ENCODE data around the gene SPP1. TPM values are rescaled to one million over a fixed set of nuclear protein-coding genes. Genes with fewer than 3 reads are reported as not detected.
"Not testable (repeated sequence)": the region's sequence is repeated elsewhere in the genome, so short reads cannot be mapped to it uniquely, and the experiment has no call there.

SPP1 gene
- total RNA-seq, 1 donor from 2014 or later = 156 TPM

DNA sequence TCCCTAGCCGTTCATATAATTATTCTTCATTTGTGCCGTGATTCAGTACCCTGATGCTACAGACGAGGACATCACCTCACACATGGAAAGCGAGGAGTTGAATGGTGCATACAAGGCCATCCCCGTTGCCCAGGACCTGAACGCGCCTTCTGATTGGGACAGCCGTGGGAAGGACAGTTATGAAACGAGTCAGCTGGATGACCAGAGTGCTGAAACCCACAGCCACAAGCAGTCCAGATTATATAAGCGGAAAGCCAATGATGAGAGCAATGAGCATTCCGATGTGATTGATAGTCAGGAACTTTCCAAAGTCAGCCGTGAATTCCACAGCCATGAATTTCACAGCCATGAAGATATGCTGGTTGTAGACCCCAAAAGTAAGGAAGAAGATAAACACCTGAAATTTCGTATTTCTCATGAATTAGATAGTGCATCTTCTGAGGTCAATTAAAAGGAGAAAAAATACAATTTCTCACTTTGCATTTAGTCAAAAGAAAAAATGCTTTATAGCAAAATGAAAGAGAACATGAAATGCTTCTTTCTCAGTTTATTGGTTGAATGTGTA is 7.0 kb downstream of the SPP1 start:
- Histone ChIP-seq H3K4me3 (ENCODE audit: low read length in 3 of 3) (no peak overlapping the region), H3K27ac (ENCODE audit: low read depth, low read length) (no peak overlapping the region), H3K4me1 (ENCODE audit: control insufficient read depth in 3 of 3, insufficient read depth in 3 of 3, low read length in 3 of 3) (no peaks in the 10 kb centered on the region), H3K9me3 (ENCODE audit: control insufficient read depth in 3 of 3, low read length in 3 of 3) (no peaks in the 10 kb centered on the region), H3K36me3 (ENCODE audit: control insufficient read depth in 3 of 3, insufficient read depth in 3 of 3, low read length in 3 of 3) (no peaks in the 10 kb centered on the region), H3K27me3 (ENCODE audit: control insufficient read depth in 3 of 3, insufficient read depth in 3 of 3, low read length in 3 of 3) (no peaks in the 10 kb centered on the region), H3K9ac (ENCODE audit: low read depth in 1 of 3, low read length in 3 of 3) (no peak overlapping the region)

DNA sequence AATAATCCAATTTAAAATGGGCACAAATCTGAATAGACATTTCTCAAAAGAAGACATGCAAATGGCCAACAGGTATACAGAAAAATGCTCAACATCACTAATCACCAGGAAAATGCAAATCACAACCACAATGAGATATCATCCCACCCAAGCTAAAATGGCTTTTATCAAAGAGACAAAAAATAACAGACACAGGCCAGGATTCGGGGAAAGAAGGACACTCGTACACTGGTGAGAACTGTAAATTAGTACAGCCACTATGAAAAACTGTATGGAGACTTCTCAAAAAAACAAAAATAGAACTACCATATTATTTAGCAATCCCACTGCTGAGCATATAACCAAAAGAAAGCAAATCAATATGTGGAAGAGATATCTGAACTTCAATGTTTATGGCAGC is 8.5 kb downstream of the SPP1 start:
- H3K27ac ChIP-seq (ENCODE audit: low read depth, low read length) = no peak overlapping the region
- H3K36me3 ChIP-seq (ENCODE audit: control insufficient read depth in 3 of 3, insufficient read depth in 3 of 3, low read length in 3 of 3) = no peaks in the 10 kb centered on the region
- H3K9me3 ChIP-seq (ENCODE audit: control insufficient read depth in 3 of 3, low read length in 3 of 3) = no peaks in the 10 kb centered on the region
- H3K4me1 ChIP-seq (ENCODE audit: control insufficient read depth in 3 of 3, insufficient read depth in 3 of 3, low read length in 3 of 3) = no peaks in the 10 kb centered on the region
- no peak overlapping the region for H3K9ac ChIP-seq (ENCODE audit: low read depth in 1 of 3, low read length in 3 of 3)
- H3K4me3 ChIP-seq (ENCODE audit: low read length in 3 of 3) = no peak overlapping the region
- no peaks in the 10 kb centered on the region for H3K27me3 ChIP-seq (ENCODE audit: control insufficient read depth in 3 of 3, insufficient read depth in 3 of 3, low read length in 3 of 3)

DNA sequence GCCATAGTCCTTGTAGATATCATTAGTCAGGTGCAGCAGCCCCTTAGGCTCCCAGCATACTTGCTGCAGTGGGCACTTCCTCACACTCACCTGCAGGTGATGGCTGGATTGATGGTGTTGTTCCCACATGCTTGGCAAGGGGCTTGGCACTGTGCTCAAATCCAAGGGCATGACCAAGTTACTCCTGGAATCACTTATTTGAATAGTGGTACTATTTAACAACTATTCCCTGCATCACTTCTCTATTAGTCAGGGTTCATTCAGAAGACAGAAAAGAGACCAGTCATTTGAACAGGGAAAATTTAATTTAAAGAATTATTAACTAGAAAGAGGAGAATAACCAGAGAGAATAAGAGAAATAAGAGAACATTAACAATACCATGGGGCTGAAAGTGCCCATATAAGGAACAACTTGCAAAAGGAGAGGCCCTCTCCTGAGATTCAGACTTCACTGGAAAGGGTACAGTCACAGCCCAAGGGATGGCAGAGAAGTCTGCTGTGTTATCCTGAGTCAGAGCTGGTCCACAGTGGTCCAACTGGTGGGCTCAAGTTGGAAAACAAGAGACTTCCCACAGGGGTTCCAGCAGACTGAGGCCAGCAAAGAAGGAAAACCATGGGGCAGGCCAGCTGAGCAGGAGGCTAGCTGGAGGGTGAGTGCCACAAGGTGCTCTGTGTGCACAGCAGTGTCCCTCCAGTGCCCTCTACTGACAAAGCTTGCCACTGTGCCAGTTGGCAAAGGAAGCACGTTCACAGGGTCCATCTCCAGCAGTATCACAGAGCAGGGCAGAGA is 9.8 kb downstream of the SPP1 start:
- Histone ChIP-seq H3K9ac (ENCODE audit: low read depth in 1 of 3, low read length in 3 of 3) (no peak overlapping the region), H3K27ac (ENCODE audit: low read depth, low read length) (no peak overlapping the region), H3K9me3 (ENCODE audit: control insufficient read depth in 3 of 3, low read length in 3 of 3) (no peaks in the 10 kb centered on the region), H3K36me3 (ENCODE audit: control insufficient read depth in 3 of 3, insufficient read depth in 3 of 3, low read length in 3 of 3) (no peaks in the 10 kb centered on the region), H3K4me1 (ENCODE audit: control insufficient read depth in 3 of 3, insufficient read depth in 3 of 3, low read length in 3 of 3) (no peaks in the 10 kb centered on the region), H3K27me3 (ENCODE audit: control insufficient read depth in 3 of 3, insufficient read depth in 3 of 3, low read length in 3 of 3) (no peaks in the 10 kb centered on the region), H3K4me3 (ENCODE audit: low read length in 3 of 3) (no peak overlapping the region)

DNA sequence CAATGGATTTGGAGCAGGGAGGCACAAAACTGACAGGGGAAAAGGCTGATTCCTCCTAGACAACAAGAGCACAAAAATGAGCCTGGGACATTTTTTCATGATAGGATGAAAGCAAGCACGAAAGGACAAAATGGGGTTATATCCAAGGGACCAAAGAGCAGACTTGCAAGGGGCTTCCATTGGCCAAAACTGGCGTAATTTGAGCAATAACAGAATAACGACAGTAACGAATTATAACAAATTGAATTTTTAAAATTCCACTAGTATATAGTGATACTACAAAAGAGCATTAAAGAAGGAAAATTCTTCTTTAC is 10.3 kb downstream of the SPP1 start:
- Histone ChIP-seq H3K27me3 (ENCODE audit: control insufficient read depth in 3 of 3, insufficient read depth in 3 of 3, low read length in 3 of 3) (no peaks in the 10 kb centered on the region), H3K9ac (ENCODE audit: low read depth in 1 of 3, low read length in 3 of 3) (no peak overlapping the region), H3K27ac (ENCODE audit: low read depth, low read length) (no peak overlapping the region), H3K9me3 (ENCODE audit: control insufficient read depth in 3 of 3, low read length in 3 of 3) (no peaks in the 10 kb centered on the region), H3K4me1 (ENCODE audit: control insufficient read depth in 3 of 3, insufficient read depth in 3 of 3, low read length in 3 of 3) (no peaks in the 10 kb centered on the region), H3K4me3 (ENCODE audit: low read length in 3 of 3) (no peak overlapping the region), H3K36me3 (ENCODE audit: control insufficient read depth in 3 of 3, insufficient read depth in 3 of 3, low read length in 3 of 3) (no peaks in the 10 kb centered on the region)

DNA sequence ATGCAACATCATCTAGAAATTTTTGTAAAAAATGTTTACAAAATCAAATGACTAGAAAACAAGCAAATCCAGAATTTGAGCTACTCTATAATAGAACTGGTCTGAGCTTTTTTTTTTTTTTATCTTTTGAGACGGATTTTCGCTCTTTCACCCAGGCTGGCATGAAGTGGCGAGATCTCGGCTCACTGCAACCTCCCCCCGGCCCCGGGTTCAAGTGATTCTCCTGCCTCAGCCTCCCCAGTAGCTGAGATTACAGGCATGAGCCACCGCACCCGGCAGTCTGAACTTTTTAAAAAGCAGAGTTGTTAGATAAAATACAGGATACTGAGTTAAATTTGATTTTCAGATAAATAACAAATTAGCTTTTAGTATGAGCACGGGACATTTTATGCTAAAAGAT is 11.0 kb downstream of the SPP1 start:
- no peaks in the 10 kb centered on the region for H3K9me3 ChIP-seq (ENCODE audit: control insufficient read depth in 3 of 3, low read length in 3 of 3)
- H3K4me1 ChIP-seq (ENCODE audit: control insufficient read depth in 3 of 3, insufficient read depth in 3 of 3, low read length in 3 of 3) = no peaks in the 10 kb centered on the region
- no peak overlapping the region for H3K9ac ChIP-seq (ENCODE audit: low read depth in 1 of 3, low read length in 3 of 3)
- H3K36me3 ChIP-seq (ENCODE audit: control insufficient read depth in 3 of 3, insufficient read depth in 3 of 3, low read length in 3 of 3) = no peaks in the 10 kb centered on the region
- no peak overlapping the region for H3K4me3 ChIP-seq (ENCODE audit: low read length in 3 of 3)
- H3K27me3 ChIP-seq (ENCODE audit: control insufficient read depth in 3 of 3, insufficient read depth in 3 of 3, low read length in 3 of 3) = no peaks in the 10 kb centered on the region
- H3K27ac ChIP-seq (ENCODE audit: low read depth, low read length) = no peak overlapping the region

DNA sequence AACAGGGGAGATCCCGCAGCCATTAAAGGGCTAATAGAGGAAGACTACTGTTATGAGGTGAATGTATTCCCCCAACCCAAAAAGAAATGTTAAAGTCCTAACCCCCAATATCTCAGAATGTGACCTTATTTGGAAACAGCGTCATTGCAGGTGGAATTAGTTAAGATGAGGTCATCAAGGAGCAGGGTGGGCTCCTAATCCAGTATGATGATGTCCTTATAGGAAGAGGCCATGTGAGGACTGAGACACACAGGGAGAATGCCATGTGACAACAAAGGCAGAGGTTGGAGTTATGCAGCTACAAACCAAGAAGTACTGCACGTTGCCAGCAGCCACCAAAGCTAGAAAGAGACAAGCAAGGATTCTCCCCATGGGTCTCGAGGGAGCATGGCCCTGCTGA is 14.3 kb downstream of the SPP1 start:
- no peaks in the 10 kb centered on the region for H3K9me3 ChIP-seq (ENCODE audit: control insufficient read depth in 3 of 3, low read length in 3 of 3)
- H3K36me3 ChIP-seq (ENCODE audit: control insufficient read depth in 3 of 3, insufficient read depth in 3 of 3, low read length in 3 of 3) = no peaks in the 10 kb centered on the region
- no peak overlapping the region for H3K9ac ChIP-seq (ENCODE audit: low read depth in 1 of 3, low read length in 3 of 3)
- H3K27me3 ChIP-seq (ENCODE audit: control insufficient read depth in 3 of 3, insufficient read depth in 3 of 3, low read length in 3 of 3) = no peaks in the 10 kb centered on the region
- no peak overlapping the region for H3K4me3 ChIP-seq (ENCODE audit: low read length in 3 of 3)
- no peak overlapping the region for H3K27ac ChIP-seq (ENCODE audit: low read depth, low read length)
- H3K4me1 ChIP-seq (ENCODE audit: control insufficient read depth in 3 of 3, insufficient read depth in 3 of 3, low read length in 3 of 3) = no peaks in the 10 kb centered on the region

DNA sequence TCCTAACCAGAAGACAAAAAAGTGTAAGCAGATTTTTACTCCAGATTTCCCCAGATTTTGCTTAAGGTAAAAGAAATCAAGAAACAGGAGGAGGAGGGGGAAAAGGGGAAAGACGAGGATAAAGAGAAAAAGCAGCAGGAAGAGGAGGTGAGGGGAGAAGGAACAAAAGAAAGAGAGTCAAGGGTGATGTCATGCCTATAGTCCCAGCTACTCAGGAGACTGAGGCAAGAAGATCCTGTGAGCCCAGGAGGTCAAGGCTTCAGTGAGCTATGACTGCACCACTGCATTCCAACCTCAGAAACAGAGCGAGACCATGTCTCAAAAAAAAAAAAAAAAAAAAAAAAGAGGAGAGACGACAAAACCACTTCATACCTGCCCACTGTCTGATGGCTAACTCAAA is 19.9 kb downstream of the SPP1 start:
- H3K4me1 ChIP-seq (ENCODE audit: control insufficient read depth in 3 of 3, insufficient read depth in 3 of 3, low read length in 3 of 3) = no peaks in the 10 kb centered on the region
- no peaks in the 10 kb centered on the region for H3K9me3 ChIP-seq (ENCODE audit: control insufficient read depth in 3 of 3, low read length in 3 of 3)
- H3K36me3 ChIP-seq (ENCODE audit: control insufficient read depth in 3 of 3, insufficient read depth in 3 of 3, low read length in 3 of 3) = no peaks in the 10 kb centered on the region
- no peak overlapping the region for H3K27ac ChIP-seq (ENCODE audit: low read depth, low read length)
- no peak overlapping the region for H3K4me3 ChIP-seq (ENCODE audit: low read length in 3 of 3)
- H3K27me3 ChIP-seq (ENCODE audit: control insufficient read depth in 3 of 3, insufficient read depth in 3 of 3, low read length in 3 of 3) = no peaks in the 10 kb centered on the region
- no peak overlapping the region for H3K9ac ChIP-seq (ENCODE audit: low read depth in 1 of 3, low read length in 3 of 3)

DNA sequence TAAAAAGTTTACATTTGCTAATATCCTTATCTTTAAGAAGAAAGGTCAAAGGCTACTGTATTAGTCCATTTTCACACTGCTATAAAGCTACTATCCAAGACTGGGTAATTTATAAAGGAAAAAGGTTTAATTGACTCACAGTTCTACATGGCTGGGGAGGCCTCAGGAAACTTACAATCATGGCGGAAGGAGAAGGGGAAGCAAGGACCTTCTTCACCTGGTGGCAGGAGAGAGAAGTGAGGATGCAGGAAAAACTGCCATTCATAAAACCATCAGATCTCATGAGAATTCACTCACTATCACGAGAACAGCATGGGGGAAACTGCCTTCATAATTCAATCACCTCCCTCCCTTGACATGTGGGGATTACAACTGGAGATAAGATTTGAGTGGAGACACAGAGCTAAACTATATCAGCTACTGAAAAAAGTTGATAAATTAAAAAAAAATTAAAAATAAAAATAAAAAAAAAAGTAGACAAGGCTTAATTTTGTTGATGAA is 23.7 kb downstream of the SPP1 start:
- H3K9ac ChIP-seq (ENCODE audit: low read depth in 1 of 3, low read length in 3 of 3); H3K27ac ChIP-seq (ENCODE audit: low read depth, low read length); H3K36me3 ChIP-seq (ENCODE audit: control insufficient read depth in 3 of 3, insufficient read depth in 3 of 3, low read length in 3 of 3); H3K27me3 ChIP-seq (ENCODE audit: control insufficient read depth in 3 of 3, insufficient read depth in 3 of 3, low read length in 3 of 3); H3K4me3 ChIP-seq (ENCODE audit: low read length in 3 of 3); H3K4me1 ChIP-seq (ENCODE audit: control insufficient read depth in 3 of 3, insufficient read depth in 3 of 3, low read length in 3 of 3); H3K9me3 ChIP-seq (ENCODE audit: control insufficient read depth in 3 of 3, low read length in 3 of 3): not testable (repeated sequence)

DNA sequence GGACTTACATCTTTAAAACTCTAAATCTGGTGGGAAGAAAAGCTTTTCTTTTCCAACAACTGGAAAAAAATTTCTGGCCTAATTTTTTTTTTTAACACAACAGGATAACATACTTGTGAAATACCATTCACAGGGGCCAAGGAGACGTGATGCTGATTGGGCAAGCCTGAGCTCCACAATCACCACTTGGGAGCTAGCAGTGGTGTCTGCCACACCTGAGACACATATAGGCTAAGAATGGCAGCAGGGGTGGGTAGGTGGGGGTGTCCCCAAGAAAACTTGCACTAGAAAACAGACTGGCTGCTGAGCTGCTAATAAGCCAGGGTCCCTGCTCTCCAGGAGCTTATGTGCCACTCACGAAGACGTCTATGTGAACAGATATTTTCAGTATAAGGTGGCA is 26.4 kb downstream of the SPP1 start:
- no peaks in the 10 kb centered on the region for H3K9me3 ChIP-seq (ENCODE audit: control insufficient read depth in 3 of 3, low read length in 3 of 3)
- peak overlapping the region; percentile 15 for H3K27ac ChIP-seq (ENCODE audit: low read depth, low read length)
- no peak overlapping the region for H3K4me3 ChIP-seq (ENCODE audit: low read length in 3 of 3)
- peaks cover under 1 to 3% (median 2%) of the 10 kb centered on the region in 3 donors for H3K4me1 ChIP-seq (ENCODE audit: control insufficient read depth in 3 of 3, insufficient read depth in 3 of 3, low read length in 3 of 3)
- no peaks in the 10 kb centered on the region for H3K36me3 ChIP-seq (ENCODE audit: control insufficient read depth in 3 of 3, insufficient read depth in 3 of 3, low read length in 3 of 3)
- no peaks in the 10 kb centered on the region for H3K27me3 ChIP-seq (ENCODE audit: control insufficient read depth in 3 of 3, insufficient read depth in 3 of 3, low read length in 3 of 3)
- no peak overlapping the region for H3K9ac ChIP-seq (ENCODE audit: low read depth in 1 of 3, low read length in 3 of 3)

DNA sequence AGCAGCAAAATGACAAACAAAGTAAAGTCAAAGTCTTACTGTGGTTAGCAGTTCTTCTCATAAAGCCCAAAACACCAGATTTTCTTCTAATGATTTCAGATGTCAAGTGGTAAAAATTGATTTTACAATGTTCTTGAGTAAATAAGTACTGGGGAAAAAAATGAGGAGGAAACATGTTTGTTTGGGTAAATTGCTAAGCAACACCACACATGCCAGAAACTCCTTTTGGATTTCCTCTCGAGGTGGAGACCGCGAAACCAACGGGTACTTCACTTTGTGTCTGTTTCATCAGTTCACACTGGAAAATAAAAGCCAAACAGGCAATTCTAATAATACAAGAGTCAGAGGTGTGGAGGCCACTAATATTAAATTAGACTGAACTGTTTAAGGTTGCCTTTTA is 27.3 kb downstream of the SPP1 start:
- H3K9me3 ChIP-seq (ENCODE audit: control insufficient read depth in 3 of 3, low read length in 3 of 3) = no peaks in the 10 kb centered on the region
- peaks cover 4 to 7% (median 5%) of the 10 kb centered on the region in 3 donors for H3K4me1 ChIP-seq (ENCODE audit: control insufficient read depth in 3 of 3, insufficient read depth in 3 of 3, low read length in 3 of 3)
- no peak overlapping the region for H3K9ac ChIP-seq (ENCODE audit: low read depth in 1 of 3, low read length in 3 of 3)
- H3K27me3 ChIP-seq (ENCODE audit: control insufficient read depth in 3 of 3, insufficient read depth in 3 of 3, low read length in 3 of 3) = no peaks in the 10 kb centered on the region
- H3K27ac ChIP-seq (ENCODE audit: low read depth, low read length) = peak overlapping the region; percentile 15
- no peak overlapping the region for H3K4me3 ChIP-seq (ENCODE audit: low read length in 3 of 3)
- H3K36me3 ChIP-seq (ENCODE audit: control insufficient read depth in 3 of 3, insufficient read depth in 3 of 3, low read length in 3 of 3) = no peaks in the 10 kb centered on the region

Data from skeletal muscle tissue (tissue), 4 donors.